Lower leg skin (tissue), 3 donors: ENCODE measurements around the gene DNASE1L3.

ENCODE experiments used
- POLR2A ChIP-seq, 2 donors: fragments of 450-650 bp; IDR thresholded peaks; one replicate each; pipeline ENCODE4 v1.6.1; 2016 to 2017; ENCODE audit warnings: antibody characterized with exemption in 2 of 2, mild to moderate bottlenecking in 1 of 2, moderate library complexity in 1 of 2
- TF ChIP-seq, protein P1 (sequence below), 3 donors: fragments of 450-650 bp; IDR thresholded peaks; one replicate each; pipeline ENCODE4 v1.5.1; 2016; ENCODE audit warnings: antibody characterized with exemption in 3 of 3, mild to moderate bottlenecking in 3 of 3, moderate library complexity in 2 of 3

DNA sequence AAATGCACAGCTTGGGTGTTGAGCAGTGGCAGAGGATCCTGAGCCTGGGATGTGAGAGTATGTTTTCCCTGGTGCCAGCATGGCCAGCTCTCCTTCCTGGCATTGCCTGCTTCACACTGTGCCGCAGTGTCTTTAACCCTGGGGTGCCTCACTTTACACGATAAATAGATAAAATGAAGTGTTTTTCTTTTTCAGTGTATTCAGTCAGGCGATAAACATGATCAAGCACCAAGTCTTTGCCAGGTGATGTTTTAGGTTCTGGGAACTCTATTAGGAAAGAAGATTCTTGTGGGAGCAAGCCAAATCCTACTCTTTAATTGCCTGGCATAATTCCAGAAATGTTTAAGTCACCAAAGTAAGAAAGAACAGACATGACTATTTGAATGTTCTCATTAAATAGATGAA is 40.9 kb upstream of the DNASE1L3 start:
- TF ChIP-seq, protein P1, sequence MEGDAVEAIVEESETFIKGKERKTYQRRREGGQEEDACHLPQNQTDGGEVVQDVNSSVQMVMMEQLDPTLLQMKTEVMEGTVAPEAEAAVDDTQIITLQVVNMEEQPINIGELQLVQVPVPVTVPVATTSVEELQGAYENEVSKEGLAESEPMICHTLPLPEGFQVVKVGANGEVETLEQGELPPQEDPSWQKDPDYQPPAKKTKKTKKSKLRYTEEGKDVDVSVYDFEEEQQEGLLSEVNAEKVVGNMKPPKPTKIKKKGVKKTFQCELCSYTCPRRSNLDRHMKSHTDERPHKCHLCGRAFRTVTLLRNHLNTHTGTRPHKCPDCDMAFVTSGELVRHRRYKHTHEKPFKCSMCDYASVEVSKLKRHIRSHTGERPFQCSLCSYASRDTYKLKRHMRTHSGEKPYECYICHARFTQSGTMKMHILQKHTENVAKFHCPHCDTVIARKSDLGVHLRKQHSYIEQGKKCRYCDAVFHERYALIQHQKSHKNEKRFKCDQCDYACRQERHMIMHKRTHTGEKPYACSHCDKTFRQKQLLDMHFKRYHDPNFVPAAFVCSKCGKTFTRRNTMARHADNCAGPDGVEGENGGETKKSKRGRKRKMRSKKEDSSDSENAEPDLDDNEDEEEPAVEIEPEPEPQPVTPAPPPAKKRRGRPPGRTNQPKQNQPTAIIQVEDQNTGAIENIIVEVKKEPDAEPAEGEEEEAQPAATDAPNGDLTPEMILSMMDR (IDR thresholded peaks at IDR 0.05), result no peak
- no peak for TF ChIP-seq POLR2A (IDR thresholded peaks at IDR 0.05)
